GM10847 (cell line): ENCODE data around the gene KRT77.

ENCODE experiments used
- POLR2A ChIP-seq: IDR thresholded peaks from 2 replicates; pipeline ENCODE4 v1.6.1; 2011; ENCODE audit not compliant: insufficient read length; ENCODE audit errors: extremely low read depth

Gene KRT77

GRCh38 chr12:52661668-52662067, 41.7 kb downstream of the KRT77 start:
- no peak for TF ChIP-seq POLR2A

- no peak for TF ChIP-seq POLR2A
These were observed 42.3 kb downstream of the KRT77 start for GRCh38 chr12:52660934-52661499.

GRCh38 chr12:52659951-52660350, 43.4 kb downstream of the KRT77 start:
- TF ChIP-seq POLR2A, result no peak

- no peak for TF ChIP-seq POLR2A
These were observed 43.9 kb downstream of the KRT77 start for GRCh38 chr12:52659395-52659794.

GRCh38 chr12:52658196-52658595, 45.1 kb downstream of the KRT77 start:
- TF ChIP-seq POLR2A, result no peak

GRCh38 chr12:52657250-52657902, 45.9 kb downstream of the KRT77 start:
- TF ChIP-seq POLR2A, result no peak

- no peak for TF ChIP-seq POLR2A
These were observed 46.7 kb downstream of the KRT77 start for GRCh38 chr12:52656616-52657015.

- TF ChIP-seq POLR2A, result no peak
These were observed 47.6 kb downstream of the KRT77 start for GRCh38 chr12:52655720-52656124.

- no peak for TF ChIP-seq POLR2A
These were observed 48.1 kb downstream of the KRT77 start for GRCh38 chr12:52655251-52655650.

- no peak for TF ChIP-seq POLR2A
These were observed 51.5 kb downstream of the KRT77 start, which contains the start of gene KRT2 for GRCh38 chr12:52651726-52652261. KRT2 (minus strand) TSS chr12:52652211; CDS start chr12:52652142, 69 bp downstream.

- TF ChIP-seq POLR2A, result no peak
These were observed 52.7 kb downstream of the KRT77 start for GRCh38 chr12:52650520-52651081.

- TF ChIP-seq POLR2A, result no peak
These were observed 54.3 kb downstream of the KRT77 start for GRCh38 chr12:52649066-52649465.

- TF ChIP-seq POLR2A, result no peak
These were observed 55.2 kb downstream of the KRT77 start for GRCh38 chr12:52648012-52648550.

- no peak for TF ChIP-seq POLR2A
These were observed 55.7 kb downstream of the KRT77 start for GRCh38 chr12:52647601-52648000.

GRCh38 chr12:52646613-52647012, 56.7 kb downstream of the KRT77 start:
- TF ChIP-seq POLR2A, result no peak

- no peak for TF ChIP-seq POLR2A
These were observed 57.3 kb downstream of the KRT77 start for GRCh38 chr12:52645982-52646381.
